CD4-positive, alpha-beta T cell (primary cell): ENCODE results near the gene DCTN1. TPM values are rescaled to one million over a fixed set of nuclear protein-coding genes. Genes with fewer than 3 reads are reported as not detected.

ENCODE experiments used
- ATAC-seq: fragments of 200-7000 bp; cut with Tn5 transposase; one replicate; pipeline ENCODE4 v1.10.0; 2022; ENCODE audit warnings: mild to moderate bottlenecking; ENCODE audit not compliant: poor library complexity
- CTCF ChIA-PET: fragments of 350-600 bp; sonication (Branson Sonifier 250); formaldehyde crosslinking; loops from one replicate; lab custom pipeline; 2021; ENCODE audit warnings: antibody characterized with exemption, inconsistent platforms; lab: Charles Lee
- POLR2A ChIA-PET: fragments of 350-600 bp; sonication (Branson Sonifier 250); formaldehyde crosslinking; loops from one replicate; lab custom pipeline; 2021; ENCODE audit warnings: antibody characterized with exemption, inconsistent platforms; lab: Charles Lee
- DNase-seq, 14 experiments: peaks; one replicate each; pipeline ENCODE4 v3.0.0-alpha.2; 2013 to 2020; ENCODE audit warnings: mixed read lengths in 2 of 14
- H3K27ac ChIP-seq, 2 donors: one replicate each; pipeline versions ENCODE4 v1.5.1 to v1.7.0; 2013; ENCODE audit warnings: low read length in 2 of 2, low read depth in 1 of 2, mild to moderate bottlenecking in 1 of 2
- H3K27me3 ChIP-seq, 2 experiments: 1 replicate in 1 of 2; 2 replicates in 1 of 2; pipeline versions ENCODE4 v1.6.1 to v1.7.0; 2013; ENCODE audit warnings: low read length in 2 of 2, control low read depth in 1 of 2, mild to moderate bottlenecking in 1 of 2, moderate library complexity in 1 of 2; ENCODE audit not compliant: insufficient read depth in 2 of 2, control insufficient read depth in 1 of 2
- H3K36me3 ChIP-seq: one replicate; pipeline ENCODE4 v1.6.1; 2013; ENCODE audit warnings: low read length, control low read depth; ENCODE audit not compliant: insufficient read depth
- H3K4me1 ChIP-seq: one replicate; pipeline ENCODE4 v1.6.1; 2013; ENCODE audit warnings: low read length, control low read depth; ENCODE audit not compliant: insufficient read depth
- H3K4me3 ChIP-seq: one replicate; pipeline ENCODE4 v1.5.1; 2013; ENCODE audit warnings: mild to moderate bottlenecking, low read length, moderate library complexity
- H3K9me3 ChIP-seq, 2 experiments: 1 replicate in 1 of 2; 2 replicates in 1 of 2; pipeline versions ENCODE4 v1.6.1 to v1.7.0; 2013; ENCODE audit warnings: low read length in 2 of 2, mild to moderate bottlenecking in 2 of 2, control low read depth in 1 of 2, moderate library complexity in 1 of 2; ENCODE audit not compliant: control insufficient read depth in 1 of 2, insufficient read depth in 1 of 2
- H3K27ac Mint-ChIP-seq: one replicate; pipeline ENCODE4 v1.8.0; 2020; ENCODE audit warnings: mixed read lengths
- H3K27me3 Mint-ChIP-seq: one replicate; pipeline ENCODE4 v1.8.0; 2021; ENCODE audit warnings: mixed read lengths
- H3K36me3 Mint-ChIP-seq: one replicate; pipeline ENCODE4 v1.8.0; 2021; ENCODE audit warnings: low read depth, mixed read lengths
- H3K4me1 Mint-ChIP-seq: one replicate; pipeline ENCODE4 v1.8.0; 2021; ENCODE audit warnings: low read depth, mixed read lengths
- H3K4me3 Mint-ChIP-seq: one replicate; pipeline ENCODE4 v1.8.0; 2020; ENCODE audit warnings: mild to moderate bottlenecking, mixed read lengths
- H3K9me3 Mint-ChIP-seq: one replicate; pipeline ENCODE4 v1.8.0; 2020; ENCODE audit warnings: mixed read lengths
- CTCF ChIP-seq: fragments of 200-600 bp; IDR thresholded peaks from one replicate; pipeline ENCODE4 v1.8.0; 2022; ENCODE audit warnings: antibody characterized with exemption, mild to moderate bottlenecking
- intact Hi-C, 2 experiments: fragments of 100-400 bp; cut with DNase I in 1 of 2; cut with micrococcal nuclease in 1 of 2; formaldehyde crosslinking; loops; one replicate each; pipeline versions ENCODE4 v1.15.1 to v1.9.0; 2023 to 2025; cut with DNase I, micrococcal nuclease
- total RNA-seq, 174 experiments: library from RNA in 2 of 174; stranded (reverse) in 2 of 174; gene quantifications; one replicate each; pipeline ENCODE4 v1.2.3 and lab custom pipeline; 2021 to 2026

DCTN1 gene
- total RNA-seq, 2 experiments from 2014 or later: 51.4 to 60.7 TPM

DNA sequence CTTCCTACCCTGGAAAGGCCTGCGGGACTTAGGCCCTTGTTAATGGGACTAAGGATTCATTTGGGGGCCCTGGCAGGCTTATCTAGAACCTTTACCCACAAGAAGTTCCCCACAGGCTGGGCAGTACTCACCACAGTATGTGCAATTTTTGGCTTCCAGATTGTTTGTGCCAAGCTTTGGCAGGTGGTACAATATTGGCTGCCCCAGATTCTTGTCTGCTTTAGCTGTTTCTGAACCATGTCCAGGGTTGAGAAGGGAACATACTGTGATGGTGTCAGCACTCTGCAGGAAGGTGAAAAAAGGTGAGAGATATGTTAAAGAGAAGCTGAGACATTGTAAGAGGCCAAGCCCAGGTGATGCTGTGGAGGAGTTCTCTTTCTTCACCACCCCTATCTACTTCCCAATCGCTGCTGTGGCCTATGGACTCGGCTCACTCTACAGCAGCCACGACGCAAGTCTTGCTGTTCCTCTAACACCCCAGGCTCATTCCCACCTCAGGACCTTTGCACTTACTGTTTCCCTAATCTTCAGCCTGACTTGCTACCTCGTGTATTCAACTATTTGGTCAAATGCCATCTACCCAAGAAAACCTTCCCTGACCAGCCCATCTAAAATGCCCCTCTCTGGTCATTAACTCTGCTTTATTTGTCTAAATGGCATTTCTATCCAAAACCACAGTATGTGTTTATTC lies 46.1 kb downstream of the DCTN1 start:
- Mint-ChIP-seq H3K9me3 (no peaks in the 10 kb centered on the region), H3K4me1 (peaks cover 12% of the 10 kb centered on the region), H3K27me3 (no peaks in the 10 kb centered on the region), H3K27ac (no peak overlapping the region), H3K4me3 (no peak overlapping the region), H3K36me3 (no peaks in the 10 kb centered on the region)
- no peak for TF ChIP-seq CTCF
- POLR2A ChIA-PET: interaction anchor here (0.9 to 2.6 kb wide), 7 partner anchors 43 to 510 kb away, joined by 3 to 14 read pairs (median 3); partner anchors contain the start of genes MOB1A and MTHFD2
- Histone ChIP-seq H3K36me3 (peaks cover 4% of the 10 kb centered on the region), H3K4me3 (no peak overlapping the region), H3K9me3 (no peaks in the 10 kb centered on the region), H3K4me1 (peaks cover 9% of the 10 kb centered on the region), H3K27me3 (no peaks in the 10 kb centered on the region), H3K27ac (no peak overlapping the region)
- CTCF ChIA-PET: interaction anchor here (0.6 to 2.1 kb wide), 18 partner anchors 10 to 517 kb away, joined by 3 to 47 read pairs (median 6); no protein-coding TSS in a partner anchor
- DNase-seq (no peak), ATAC-seq (no peak)
- intact Hi-C loops: loop anchor here in 1 of 2 experiments (1.0 kb wide), 2 partner anchors 84 to 510 kb away; no protein-coding TSS in a partner anchor

- Histone ChIP-seq H3K36me3 (peaks cover 4% of the 10 kb centered on the region), H3K4me1 (peaks cover 9% of the 10 kb centered on the region), H3K27me3 (no peaks in the 10 kb centered on the region), H3K27ac (no peak overlapping the region), H3K4me3 (no peak overlapping the region), H3K9me3 (no peaks in the 10 kb centered on the region)
- no peak for TF ChIP-seq CTCF
- Mint-ChIP-seq H3K4me1 (peaks cover 12% of the 10 kb centered on the region), H3K36me3 (no peaks in the 10 kb centered on the region), H3K9me3 (no peaks in the 10 kb centered on the region), H3K4me3 (no peak overlapping the region), H3K27ac (no peak overlapping the region), H3K27me3 (no peaks in the 10 kb centered on the region)
- POLR2A ChIA-PET: no interaction called here
- ATAC-seq (no peak), DNase-seq (no peak)
- intact Hi-C loops: no loop called here
- CTCF ChIA-PET: no interaction called here
These were observed 46.9 kb downstream of the DCTN1 start for GRCh38 chr2:74333175-74333574.

GRCh38 chr2:74332550-74333174 lies 47.4 kb downstream of the DCTN1 start:
- POLR2A ChIA-PET: no interaction called here
- Histone ChIP-seq H3K9me3 (no peaks in the 10 kb centered on the region), H3K27ac (no peak overlapping the region), H3K36me3 (peaks cover 4% of the 10 kb centered on the region), H3K4me1 (peaks cover 12% of the 10 kb centered on the region), H3K27me3 (no peaks in the 10 kb centered on the region), H3K4me3 (no peak overlapping the region)
- TF ChIP-seq CTCF: no peak
- no peaks in the 10 kb centered on the region for H3K36me3 Mint-ChIP-seq
- DNase-seq (no peak), ATAC-seq (no peak)
- intact Hi-C loops: no loop called here
- no peaks in the 10 kb centered on the region for H3K9me3 Mint-ChIP-seq
- no peaks in the 10 kb centered on the region for H3K27me3 Mint-ChIP-seq
- CTCF ChIA-PET: no interaction called here
- peaks cover 12% of the 10 kb centered on the region for H3K4me1 Mint-ChIP-seq
- H3K27ac Mint-ChIP-seq: no peak overlapping the region
- H3K4me3 Mint-ChIP-seq: no peak overlapping the region
